Activated B cell treated with CpG ODN at 0.5 μM for 24 hours (primary cell): ENCODE measurements around the gene ITGB4. TPM values are rescaled to one million over a fixed set of nuclear protein-coding genes. Genes with fewer than 3 reads are reported as not detected.

Experiments used
- ATAC-seq: fragments of 200-7000 bp; cut with Tn5 transposase; one replicate; pipeline ENCODE4 v1.10.0; 2021; ENCODE audit warnings: low read depth, mild to moderate bottlenecking, moderate library complexity
- CTCF ChIA-PET: fragments of 350-600 bp; sonication (Branson Sonifier 250); formaldehyde crosslinking; loops from one replicate; lab custom pipeline; 2021; ENCODE audit warnings: antibody characterized with exemption; lab: Charles Lee
- POLR2A ChIA-PET: fragments of 350-600 bp; sonication (Branson Sonifier 250); formaldehyde crosslinking; loops from one replicate; lab custom pipeline; 2021; ENCODE audit warnings: antibody characterized with exemption; lab: Charles Lee
- DNase-seq: peaks from one replicate; pipeline ENCODE4 v3.0.0; 2022
- H3K27ac Mint-ChIP-seq: one replicate; pipeline ENCODE4 v1.8.0; 2020; ENCODE audit warnings: mixed read lengths
- H3K27me3 Mint-ChIP-seq: one replicate; pipeline ENCODE4 v1.8.0; 2021; ENCODE audit warnings: mixed read lengths
- H3K36me3 Mint-ChIP-seq: one replicate; pipeline ENCODE4 v1.8.0; 2021; ENCODE audit warnings: low read depth, mixed read lengths
- H3K4me1 Mint-ChIP-seq: one replicate; pipeline ENCODE4 v1.8.0; 2021; ENCODE audit warnings: mixed read lengths
- H3K4me3 Mint-ChIP-seq: one replicate; pipeline ENCODE4 v1.8.0; 2020; ENCODE audit warnings: mild to moderate bottlenecking, mixed read lengths
- H3K9me3 Mint-ChIP-seq: one replicate; pipeline ENCODE4 v1.8.0; 2020; ENCODE audit warnings: mixed read lengths
- CTCF ChIP-seq: fragments of 200-600 bp; IDR thresholded peaks from one replicate; pipeline ENCODE4 v1.8.0; 2022; ENCODE audit warnings: antibody characterized with exemption, mild to moderate bottlenecking
- intact Hi-C: fragments of 100-400 bp; cut with micrococcal nuclease; formaldehyde crosslinking; loops from one replicate; pipeline ENCODE4 v1.15.1; 2024
- total RNA-seq: library from RNA; stranded (reverse); gene quantifications from 2 replicates; pipeline ENCODE4 v1.2.3, GENCODE V29; 2022

Gene ITGB4
- total RNA-seq, 1 donor from 2014 or later, result 2.2 TPM

- Mint-ChIP-seq H3K27ac (no peak overlapping the region), H3K9me3 (no peaks in the 10 kb centered on the region), H3K27me3 (no peaks in the 10 kb centered on the region), H3K4me3 (peak overlapping the region; percentile 81), H3K36me3 (peaks cover 7% of the 10 kb centered on the region), H3K4me1 (peaks cover 16% of the 10 kb centered on the region)
- no peak for TF ChIP-seq CTCF
- DNase-seq (no peak), ATAC-seq (no peak)
- intact Hi-C loops, result loop anchor here (1.0 kb wide), 1 partner anchor 63 kb away; no protein-coding TSS in a partner anchor
- POLR2A ChIA-PET, result interaction anchor here (0.6 to 8.2 kb wide), 15 partner anchors 10 to 216 kb away, joined by 3 to 91 read pairs (median 5); partner anchors contain the start of genes MRPL38, TRIM65, UNK and WBP2
- CTCF ChIA-PET, result interaction anchor here (0.7 to 5.3 kb wide), 8 partner anchors 10 to 131 kb away, joined by 3 to 54 read pairs (median 8); partner anchors contain the start of genes UNK and WBP2
These were observed 42.6 kb downstream of the ITGB4 start for GRCh38 chr17:75763613-75764416.

DNA sequence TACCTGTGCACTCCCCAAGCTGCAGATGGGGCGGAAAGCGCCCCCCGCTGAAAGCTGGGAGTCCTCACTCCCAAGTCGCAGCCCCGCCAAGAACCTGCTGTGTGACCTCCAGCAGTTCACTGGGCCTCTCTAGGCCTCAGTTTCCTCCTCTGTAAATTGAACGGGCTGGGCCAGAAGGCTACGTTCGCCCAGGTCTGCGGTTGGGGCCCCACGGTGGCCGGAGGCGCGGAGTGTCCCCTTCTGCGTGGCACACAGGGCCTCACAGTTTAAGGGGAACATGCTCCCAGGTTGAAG is 43.1 kb downstream of the ITGB4 start:
- DNase-seq, result no peak
- no peak for TF ChIP-seq CTCF
- ChIA-PET CTCF (interaction anchor here (0.7 to 5.3 kb wide), 13 partner anchors 11 to 301 kb away, joined by 3 to 54 read pairs (median 6); partner anchors contain the start of genes UNK and WBP2), POLR2A (interaction anchor here (0.6 to 8.2 kb wide), 18 partner anchors 10 to 475 kb away, joined by 3 to 91 read pairs (median 6); partner anchors contain the start of genes MRPL38, SLC25A19, TRIM65 and UNC13D)
- H3K27ac Mint-ChIP-seq, result peak overlapping the region; percentile 53
- H3K4me3 Mint-ChIP-seq, result peak overlapping the region; percentile 81
- ATAC-seq, result no peak
- peaks cover 5% of the 10 kb centered on the region for H3K36me3 Mint-ChIP-seq
- intact Hi-C loops, result loop anchor here (1.0 kb wide), 1 partner anchor 63 kb away; no protein-coding TSS in a partner anchor
- no peaks in the 10 kb centered on the region for H3K27me3 Mint-ChIP-seq
- H3K4me1 Mint-ChIP-seq, result peaks cover 16% of the 10 kb centered on the region
- no peaks in the 10 kb centered on the region for H3K9me3 Mint-ChIP-seq

DNA sequence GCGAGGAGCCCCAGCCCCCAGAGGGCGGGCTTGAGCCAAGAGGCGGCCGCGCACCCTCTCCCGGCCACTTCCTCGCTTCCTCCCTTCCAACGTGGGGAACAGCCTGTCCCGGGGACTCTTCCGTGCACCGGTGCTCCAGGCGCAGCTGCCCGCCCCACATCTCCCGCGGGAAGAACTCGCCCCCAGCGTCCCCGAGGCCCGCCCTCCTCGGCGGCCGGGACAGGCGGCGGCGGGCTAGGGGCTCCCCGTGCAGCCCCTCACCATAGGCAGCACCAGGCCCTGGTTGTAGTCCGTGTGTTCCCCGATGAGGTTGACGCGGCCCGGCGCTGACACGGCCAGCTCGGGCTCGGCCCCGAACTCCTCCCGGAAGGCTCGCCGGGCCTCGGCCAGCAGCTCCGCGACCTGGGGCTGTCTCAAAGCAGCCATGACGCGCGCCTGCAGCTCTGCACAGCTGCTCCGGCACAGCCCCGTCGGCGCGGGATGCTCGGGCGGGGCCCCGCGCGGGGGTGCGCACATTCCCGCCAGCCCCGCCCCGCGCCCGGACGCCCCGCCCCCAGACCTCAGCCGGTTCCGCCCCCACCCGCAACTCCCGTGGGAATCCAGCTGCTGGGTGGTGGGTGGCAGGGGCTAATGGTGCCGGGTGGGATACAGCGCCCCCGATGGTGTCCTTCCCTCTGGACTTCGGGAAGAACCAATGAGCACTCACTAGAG is 43.6 kb downstream of the ITGB4 start, which contains the start of gene GALK1:
Gene GALK1, minus strand, starts transcription at position 482 of the 711 bp plus-strand sequence. Its CDS starts 56 bp downstream, at position 426.
- ATAC-seq, result peak; percentile 95
- CTCF ChIA-PET, result interaction anchor here (1.0 to 5.3 kb wide), 19 partner anchors 9 to 300 kb away, joined by 3 to 54 read pairs (median 4); partner anchors contain the start of genes UNK and WBP2
- Mint-ChIP-seq H3K36me3 (peaks cover 3% of the 10 kb centered on the region), H3K4me1 (peaks cover 16% of the 10 kb centered on the region), H3K27ac (peak within 1 kb of the TSS; percentile 53), H3K27me3 (no peaks in the 10 kb centered on the region), H3K9me3 (no peaks in the 10 kb centered on the region), H3K4me3 (peak within 1 kb of the TSS; percentile 81)
- TF ChIP-seq CTCF, result no peak
- peak; percentile 74 for DNase-seq
- intact Hi-C loops, result loop anchor here (1.0 kb wide), 2 partner anchors 14 to 62 kb away; a partner anchor contains a TSS
- POLR2A ChIA-PET, result interaction anchor here (0.6 to 8.2 kb wide), 21 partner anchors 10 to 476 kb away, joined by 3 to 91 read pairs (median 5); partner anchors contain the start of genes MRPL38, SLC25A19, SMIM5 and TRIM65

DNA sequence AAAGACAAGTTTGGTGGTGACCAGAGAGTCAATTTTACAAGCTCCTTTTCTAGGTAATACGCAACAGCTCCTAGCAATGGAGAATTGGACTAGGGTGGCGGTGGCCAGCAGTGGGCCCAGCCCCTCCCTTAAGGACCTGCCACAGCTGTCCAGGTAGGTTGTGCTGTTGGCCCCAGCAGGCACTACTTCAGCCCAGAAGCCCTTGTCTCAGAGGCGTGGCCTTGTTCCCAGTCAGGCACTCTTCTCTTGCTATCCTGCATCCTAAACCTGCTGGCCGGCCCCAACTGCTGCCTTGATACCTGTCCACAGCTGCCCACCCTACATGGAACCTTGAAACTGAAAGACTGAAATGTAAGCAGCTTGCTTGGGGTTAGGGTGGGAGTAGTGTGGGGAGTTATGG is 44.7 kb downstream of the ITGB4 start:
- Mint-ChIP-seq H3K27ac (no peak overlapping the region), H3K4me3 (no peak overlapping the region)
- ATAC-seq, result no peak

More for the DNA sequence above, 44.7 kb downstream of the ITGB4 start:
- no peak for DNase-seq
- ChIA-PET POLR2A (interaction anchor here (0.6 to 8.2 kb wide), 10 partner anchors 9 to 96 kb away, joined by 3 to 91 read pairs (median 14); partner anchors contain the start of genes UNC13D, UNK and WBP2), CTCF (interaction anchor here (1.1 to 5.3 kb wide), 11 partner anchors 10 to 239 kb away, joined by 3 to 54 read pairs (median 5); partner anchors contain the start of gene UNK)
- TF ChIP-seq CTCF, result no peak
- no peaks in the 10 kb centered on the region for H3K27me3 Mint-ChIP-seq
- intact Hi-C loops, result loop anchor here (1.0 kb wide), 1 partner anchor 13 kb away; a partner anchor contains a TSS
- H3K4me1 Mint-ChIP-seq, result peaks cover 16% of the 10 kb centered on the region
- H3K9me3 Mint-ChIP-seq, result no peaks in the 10 kb centered on the region
- H3K36me3 Mint-ChIP-seq, result peaks cover 3% of the 10 kb centered on the region
